ENCODE results near the gene LGALS14. TPM values are rescaled to one million over a fixed set of nuclear protein-coding genes. Genes with fewer than 3 reads are reported as not detected.
"Not testable (repeated sequence)": the region's sequence is repeated elsewhere in the genome, so short reads cannot be mapped to it uniquely, and the experiment has no call there.

The LGALS14 gene, protein sequence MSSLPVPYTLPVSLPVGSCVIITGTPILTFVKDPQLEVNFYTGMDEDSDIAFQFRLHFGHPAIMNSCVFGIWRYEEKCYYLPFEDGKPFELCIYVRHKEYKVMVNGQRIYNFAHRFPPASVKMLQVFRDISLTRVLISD
- not detected for total RNA-seq

DNA sequence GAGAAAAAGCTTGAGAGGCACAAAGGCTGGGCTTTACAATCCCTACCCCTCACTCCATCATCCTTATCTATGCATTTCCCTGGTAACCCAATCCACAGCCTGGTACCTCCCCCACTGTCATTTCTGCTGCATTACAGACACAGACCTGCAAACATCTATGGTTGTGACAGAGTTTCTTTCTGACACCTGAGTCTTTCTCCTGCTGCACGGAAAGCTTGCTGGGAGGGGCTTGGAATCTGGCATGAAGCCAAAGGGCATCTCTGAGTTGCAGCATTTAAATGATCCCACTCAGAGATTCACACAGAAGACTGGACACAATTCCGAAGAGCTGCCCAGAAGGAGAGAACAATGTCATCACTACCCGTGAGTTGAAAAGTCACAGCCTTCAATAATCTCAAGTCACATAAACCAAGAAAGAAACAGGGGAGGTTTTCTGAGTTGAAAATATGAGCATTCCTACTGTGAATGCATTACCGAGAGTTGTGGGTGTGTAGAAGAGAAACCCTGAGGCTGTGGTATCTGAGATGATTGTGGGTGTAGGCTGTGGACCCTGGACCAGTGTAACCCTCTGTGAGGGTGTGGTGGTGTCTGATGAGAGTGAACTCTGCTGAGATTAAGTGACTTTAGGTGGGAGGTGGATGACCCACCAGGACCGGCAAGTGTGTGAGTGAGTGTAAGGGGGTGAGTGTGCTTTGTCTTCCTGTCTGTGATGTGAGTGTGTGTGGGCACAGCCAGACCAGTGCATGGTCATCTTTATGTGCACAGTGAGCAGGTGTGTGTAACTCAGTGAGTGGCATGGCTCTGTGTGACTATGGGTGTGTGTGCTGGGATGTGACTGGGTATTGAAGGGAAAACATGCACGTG, at the start of gene LGALS14:
TSS of gene LGALS14 (plus strand) at position 301 of the 864 bp plus-strand sequence. CDS start at position 349, 48 bp downstream.
- no peak for DNase-seq

DNA sequence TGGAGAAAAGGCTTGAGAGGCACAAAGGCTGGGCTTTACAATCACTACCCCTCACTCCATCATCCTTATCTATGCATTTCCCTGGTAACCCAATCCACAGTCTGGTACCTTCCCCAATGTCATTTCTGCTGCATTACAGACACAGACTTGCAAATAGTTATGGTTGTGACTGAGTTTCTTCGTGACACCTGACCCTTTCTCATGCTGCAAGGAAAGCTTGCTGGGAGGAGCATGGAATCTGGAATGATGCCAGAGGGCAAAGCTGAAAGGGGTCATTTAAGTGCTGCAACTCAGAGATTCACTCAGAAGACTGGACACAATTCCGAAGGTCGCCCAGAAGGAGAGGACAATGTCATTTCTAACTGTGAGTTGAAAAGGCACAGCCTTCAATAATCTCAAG, 48.7 kb upstream of the LGALS14 start, which contains the start of gene LGALS16:
TSS of gene LGALS16 (plus strand) at position 301 of the 400 bp plus-strand sequence. CDS start at position 350, 49 bp downstream.
- no peak for DNase-seq

DNA sequence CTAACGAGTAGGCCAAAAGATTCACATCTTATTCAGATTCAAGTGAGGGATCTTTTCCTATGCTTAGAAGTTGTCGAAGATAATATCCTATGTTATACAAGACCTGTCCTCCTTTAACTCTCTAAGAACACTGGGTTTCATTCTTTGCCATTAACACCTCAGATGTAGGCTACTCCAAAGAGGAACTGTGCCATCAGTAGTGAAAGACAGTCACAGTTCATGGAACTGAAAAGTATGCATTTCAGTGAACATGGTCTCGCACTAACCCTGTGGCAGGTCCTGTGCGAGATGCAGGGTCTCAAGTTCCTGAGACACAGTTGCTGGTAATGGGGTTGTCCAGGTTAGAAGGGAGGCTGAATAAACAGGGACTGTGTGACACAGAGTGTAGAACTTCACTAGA, 44.5 kb upstream of the LGALS14 start:
- no peak for DNase-seq

DNA sequence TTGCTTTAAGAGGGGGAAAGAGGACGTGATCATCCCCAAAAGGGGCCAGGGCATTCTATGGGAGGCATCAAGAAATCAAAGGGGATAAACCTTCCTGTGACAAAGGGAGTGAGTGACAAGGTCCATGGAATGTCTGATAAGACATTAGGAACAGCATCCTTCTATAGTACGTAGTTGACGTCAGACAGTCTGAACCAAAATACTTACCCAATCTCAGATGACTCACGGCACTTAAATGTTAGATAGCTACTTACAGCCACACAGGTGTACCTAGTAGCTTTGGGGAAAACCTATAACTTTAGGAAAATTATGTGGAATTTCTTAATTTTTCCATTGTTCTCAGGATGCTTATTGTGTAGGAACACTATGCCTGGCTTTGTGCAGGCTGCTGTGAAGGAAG, 43.6 kb upstream of the LGALS14 start:
- no peak for DNase-seq

DNA sequence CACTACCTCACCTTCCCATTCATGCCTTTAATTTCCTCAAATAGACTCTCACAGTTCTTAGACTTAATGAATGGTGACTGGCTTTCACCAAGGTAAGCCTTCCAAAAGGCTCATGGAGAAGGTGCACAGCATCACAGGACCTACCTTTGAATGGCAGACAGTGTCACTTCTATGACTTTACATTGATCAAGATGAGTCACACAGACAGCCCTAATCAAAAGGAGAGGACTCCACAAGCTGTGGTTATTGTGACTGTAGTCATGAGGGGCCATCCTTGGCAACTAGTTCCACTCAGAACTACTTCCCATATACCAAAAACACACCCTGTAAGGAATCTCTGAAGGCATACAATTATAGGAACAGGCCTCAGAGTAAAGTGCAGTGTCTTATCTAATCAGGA, 42.7 kb upstream of the LGALS14 start:
- DNase-seq, result no peak

DNA sequence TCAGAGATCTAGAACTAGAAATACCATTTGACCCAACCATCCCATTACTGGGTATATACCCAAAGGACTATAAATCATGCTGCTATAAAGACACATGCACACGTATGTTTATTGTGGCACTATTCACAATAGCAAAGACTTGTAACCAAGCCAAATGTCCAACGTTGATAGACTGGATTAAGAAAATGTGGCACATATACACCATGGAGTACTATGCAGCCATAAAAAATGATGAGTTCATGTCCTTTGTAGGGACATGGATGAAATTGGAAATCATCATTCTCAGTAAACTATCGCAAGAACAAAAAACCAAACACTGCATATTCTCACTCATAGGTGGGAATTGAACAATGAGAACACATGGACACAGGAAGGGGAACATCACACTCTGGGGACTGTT, 34.4 kb upstream of the LGALS14 start:
- not testable (repeated sequence) for DNase-seq

DNA sequence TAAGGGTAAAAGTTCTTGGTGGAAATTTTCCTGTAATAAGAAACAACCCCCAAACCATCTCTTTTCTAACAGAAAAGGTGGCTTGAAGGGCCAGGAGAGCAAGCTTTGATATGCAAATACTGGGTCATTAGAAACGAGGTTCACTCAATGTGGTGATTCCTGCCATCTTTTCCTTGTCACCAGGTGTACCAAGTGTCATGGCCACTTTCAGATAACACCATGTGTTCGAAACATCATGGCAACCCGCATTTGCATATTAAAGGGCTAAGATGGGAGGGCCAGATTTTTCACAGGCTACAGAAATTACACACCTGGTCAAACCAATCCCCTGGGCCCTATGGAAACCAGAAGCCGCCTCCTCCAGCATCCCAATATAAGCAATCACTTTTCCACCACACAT, 33.3 kb upstream of the LGALS14 start:
- DNase-seq, result no peak

DNA sequence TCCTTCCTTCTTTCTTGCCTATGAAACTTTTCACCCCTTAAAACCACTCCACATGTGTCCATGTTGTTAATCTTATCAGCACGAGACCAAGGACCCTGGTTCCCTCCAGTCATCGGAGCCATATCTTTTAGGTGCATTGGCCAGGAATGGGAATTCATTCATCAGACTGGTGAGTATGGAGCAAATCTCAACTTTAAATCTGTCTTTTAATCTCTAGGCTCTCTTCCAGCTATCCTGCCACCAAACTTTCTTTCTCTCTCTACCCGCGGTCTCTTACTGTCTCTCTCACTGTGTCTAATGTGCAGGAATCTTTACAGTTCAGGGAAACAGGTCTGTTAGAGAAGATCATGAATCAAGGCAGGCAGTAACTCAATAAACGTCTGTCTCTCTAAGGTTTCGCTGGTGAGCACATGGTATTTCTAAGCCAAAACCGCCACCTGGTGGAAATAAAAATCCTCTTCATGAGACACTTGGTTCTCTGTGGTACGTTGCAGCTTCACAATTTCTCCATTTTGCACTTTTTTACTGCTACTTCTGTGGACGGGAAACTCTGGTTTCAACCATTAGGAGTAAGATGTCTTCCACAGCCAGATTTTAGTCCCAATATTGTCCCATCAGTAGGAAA, 32.4 kb upstream of the LGALS14 start:
- no peak for DNase-seq

DNA sequence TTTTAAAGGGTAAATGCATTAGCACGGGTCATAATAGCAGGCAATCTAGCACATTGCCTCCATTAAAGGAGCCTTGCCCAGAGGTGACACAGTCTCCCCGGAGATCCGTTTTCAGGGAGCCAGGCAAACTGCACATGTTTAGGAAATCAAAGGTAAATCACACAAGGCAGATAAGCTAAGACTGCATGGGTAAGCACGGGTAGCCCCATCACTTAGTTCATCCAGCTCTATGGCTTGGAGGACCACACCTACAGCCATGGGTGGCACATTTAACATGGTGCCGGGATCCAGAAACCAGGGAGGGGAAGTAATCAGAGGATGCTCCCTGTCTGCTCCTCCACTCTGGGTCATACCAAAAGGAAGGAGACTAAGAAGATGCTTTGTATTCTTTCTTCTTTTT, 31.8 kb upstream of the LGALS14 start:
- DNase-seq, result no peak

DNA sequence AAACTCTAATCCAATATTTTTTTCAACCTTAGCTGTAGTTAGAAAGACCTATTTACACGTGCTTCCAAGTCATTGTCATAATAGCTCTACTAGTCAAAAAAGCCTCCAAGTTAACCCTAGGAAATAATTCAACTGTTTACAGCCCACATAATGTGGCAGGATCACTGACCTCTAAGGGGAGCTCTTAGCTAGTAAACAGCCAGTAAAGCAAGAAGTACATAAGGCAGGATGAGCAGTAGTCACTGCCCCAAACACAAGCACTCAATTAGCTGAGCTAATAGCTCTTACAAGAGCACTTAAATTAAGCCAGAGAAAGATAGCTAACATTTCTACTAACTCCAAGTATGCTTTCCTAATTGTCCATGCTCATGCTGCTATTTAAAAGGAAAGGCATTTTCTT, 30.4 kb upstream of the LGALS14 start:
- not testable (repeated sequence) for DNase-seq

DNA sequence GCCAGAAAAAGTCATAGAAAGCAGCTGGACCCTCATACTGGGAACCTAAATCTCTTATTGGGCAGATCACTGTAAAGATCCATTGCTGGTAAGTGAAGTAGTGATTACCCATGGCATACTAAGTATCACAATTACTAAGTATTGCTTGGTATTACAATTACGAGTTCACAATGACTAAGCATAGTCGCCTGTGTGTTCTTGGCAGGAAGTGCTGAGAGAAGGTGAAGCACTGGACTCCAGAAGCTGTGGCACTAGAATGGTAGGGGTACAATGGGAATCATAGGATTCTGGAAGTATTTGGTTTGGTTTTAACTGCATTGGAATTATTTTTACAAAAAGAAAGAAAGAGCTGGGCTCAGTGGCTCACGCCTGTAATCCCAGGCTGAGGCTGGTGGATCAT, 28.3 kb upstream of the LGALS14 start:
- DNase-seq, result no peak

DNA sequence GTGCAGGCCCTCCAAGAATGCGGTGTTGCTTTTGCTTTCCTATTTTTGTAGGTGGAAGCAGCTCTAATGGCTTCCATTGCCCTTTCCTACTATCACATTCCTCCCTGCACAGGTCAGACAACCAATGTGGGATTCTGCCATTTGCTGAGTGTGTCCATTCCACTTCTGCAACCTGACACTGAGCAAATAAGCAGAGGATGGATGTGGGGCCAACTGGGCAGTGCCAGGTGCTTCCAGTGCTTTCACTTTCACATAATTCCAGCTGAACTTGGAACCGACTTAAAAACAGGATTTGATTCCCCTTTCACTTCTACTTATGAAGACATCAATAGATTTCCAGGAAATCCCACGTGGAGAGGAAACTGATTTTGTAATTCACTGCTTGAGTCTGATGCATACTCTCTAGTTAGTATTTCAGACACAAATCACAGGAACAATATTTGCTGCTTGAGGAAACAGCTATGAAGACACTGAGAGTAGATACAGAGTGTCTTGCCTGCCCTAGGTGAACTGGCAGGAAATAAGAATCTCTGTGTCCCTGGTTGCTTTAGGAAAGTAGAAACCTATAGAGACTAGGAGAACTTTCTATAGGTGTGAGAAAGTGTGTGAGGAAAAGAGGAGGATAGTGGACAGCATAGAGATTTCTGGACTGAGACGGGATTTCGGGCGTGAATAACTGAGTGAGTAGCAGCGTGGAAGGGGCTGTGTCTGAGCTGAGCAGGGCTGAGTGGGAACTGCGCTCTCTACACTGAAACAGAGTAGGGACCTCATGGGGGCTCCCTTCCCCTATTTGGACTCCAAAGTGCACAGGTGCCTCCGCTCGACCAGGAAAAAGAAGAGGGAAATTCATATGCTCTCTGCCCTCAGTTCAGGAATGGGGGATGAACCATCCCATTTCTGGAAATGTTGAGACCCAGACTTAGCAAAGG, 26.1 kb upstream of the LGALS14 start:
- DNase-seq, result no peak

DNA sequence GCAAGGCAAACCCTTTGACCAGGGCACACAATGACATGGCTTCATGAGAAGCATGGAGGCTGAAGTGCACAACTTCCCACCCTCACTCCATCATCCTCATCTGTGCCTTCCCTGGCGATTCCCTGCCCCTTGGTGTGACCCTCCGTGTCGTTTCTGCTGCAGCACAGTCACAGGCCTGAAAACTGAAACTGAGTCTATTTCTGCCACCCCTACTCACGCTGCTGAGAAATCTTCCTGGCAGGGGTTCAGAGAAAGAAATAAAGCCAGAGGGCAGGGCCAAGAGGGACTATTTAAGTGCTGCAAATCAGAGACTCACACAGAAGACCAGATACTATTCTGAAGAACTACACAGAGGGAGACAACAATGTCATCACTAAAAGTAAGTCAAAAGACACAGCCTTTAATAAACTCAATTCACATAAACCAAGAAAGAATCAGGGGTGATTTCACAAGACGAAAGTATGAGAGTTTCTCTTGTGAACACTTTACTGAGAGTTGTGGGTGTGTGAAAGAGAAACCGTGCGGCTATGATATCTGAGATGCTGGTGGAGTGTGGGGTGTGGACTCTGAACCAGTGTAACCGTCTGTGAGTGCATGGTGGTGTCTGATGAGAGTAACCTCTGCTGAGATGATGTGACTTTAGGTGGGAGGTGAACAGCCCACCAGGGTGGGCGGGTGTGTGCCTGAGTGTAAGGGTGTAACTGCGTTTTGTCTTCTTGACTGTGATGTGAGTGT, 25.1 kb upstream of the LGALS14 start:
- no peak for DNase-seq

DNA sequence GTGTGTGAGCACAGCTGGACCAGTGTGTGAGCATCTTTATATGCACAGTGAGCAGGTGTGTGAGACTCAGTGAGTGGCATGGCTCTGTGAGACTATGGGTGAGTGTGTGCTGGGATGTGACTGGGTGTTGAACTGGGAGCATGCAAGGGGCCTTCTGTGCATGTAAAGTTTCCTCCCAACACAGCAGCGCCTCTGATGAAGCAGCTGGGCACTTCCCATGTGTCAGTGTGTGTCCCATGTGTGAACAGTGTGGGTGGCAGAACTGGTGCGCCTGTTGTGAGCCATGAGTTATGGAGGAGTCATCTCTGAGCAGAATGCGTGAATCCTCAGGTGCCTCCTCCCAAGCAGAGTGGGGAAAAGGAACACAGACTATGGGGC, 24.5 kb upstream of the LGALS14 start:
- DNase-seq, result no peak

DNA sequence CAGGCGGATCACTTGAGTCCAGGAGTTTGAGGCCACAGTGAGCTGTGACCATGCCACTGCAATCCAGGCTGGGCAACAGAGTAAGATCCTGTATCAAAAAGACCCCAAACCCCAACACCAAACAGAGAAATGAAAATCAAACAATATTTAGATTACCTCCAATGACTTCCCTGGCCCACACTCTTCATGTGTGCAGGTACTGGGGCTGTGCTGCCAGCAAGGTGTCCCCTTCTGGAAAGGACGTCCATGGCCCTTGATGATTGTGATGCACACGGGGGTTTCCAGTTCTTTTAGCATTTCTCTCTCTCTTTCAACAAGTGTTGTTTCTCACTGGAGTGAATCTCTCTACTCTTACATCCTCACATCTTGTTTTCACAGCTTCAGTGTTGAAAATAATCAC, 23.7 kb upstream of the LGALS14 start:
- no peak for DNase-seq

DNA sequence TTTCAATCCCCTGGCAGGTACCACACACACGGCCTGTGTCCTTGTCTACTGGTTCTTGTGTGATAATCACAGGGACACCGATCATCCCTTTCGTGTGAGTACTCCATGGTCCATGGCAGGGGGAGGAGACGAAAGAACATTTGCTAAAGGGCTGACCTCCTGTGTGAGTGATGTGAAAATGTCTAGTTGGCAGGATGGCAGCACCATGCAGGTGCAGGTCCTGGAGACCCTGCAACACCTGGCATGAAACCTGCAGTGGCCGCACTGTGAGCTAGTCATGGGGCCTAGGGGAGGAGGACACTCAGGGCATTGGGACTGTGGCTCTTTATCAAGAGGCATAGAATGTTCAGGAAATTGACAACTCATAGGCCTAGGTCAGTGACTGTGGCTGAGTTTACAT, 22.9 kb upstream of the LGALS14 start:
- no peak for DNase-seq

DNA sequence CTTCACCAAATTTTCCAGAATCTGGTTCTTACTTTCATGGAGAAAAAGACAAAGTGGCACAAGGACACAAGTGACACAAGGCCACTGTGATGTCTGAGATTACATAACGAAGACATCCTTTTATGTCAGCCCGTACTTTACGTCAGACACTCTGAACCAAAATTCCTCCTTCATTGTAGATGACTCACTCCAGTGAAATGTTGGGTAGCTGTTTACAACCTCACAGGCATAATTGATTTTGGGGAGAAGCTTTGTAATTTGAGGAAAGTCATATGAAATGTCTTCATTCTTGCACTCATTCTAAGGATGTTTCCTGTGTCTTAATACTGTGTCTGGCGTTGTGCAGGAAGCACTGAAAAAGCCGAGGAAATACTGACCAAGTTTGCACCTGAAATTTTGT, 20.0 kb upstream of the LGALS14 start:
- no peak for DNase-seq

DNA sequence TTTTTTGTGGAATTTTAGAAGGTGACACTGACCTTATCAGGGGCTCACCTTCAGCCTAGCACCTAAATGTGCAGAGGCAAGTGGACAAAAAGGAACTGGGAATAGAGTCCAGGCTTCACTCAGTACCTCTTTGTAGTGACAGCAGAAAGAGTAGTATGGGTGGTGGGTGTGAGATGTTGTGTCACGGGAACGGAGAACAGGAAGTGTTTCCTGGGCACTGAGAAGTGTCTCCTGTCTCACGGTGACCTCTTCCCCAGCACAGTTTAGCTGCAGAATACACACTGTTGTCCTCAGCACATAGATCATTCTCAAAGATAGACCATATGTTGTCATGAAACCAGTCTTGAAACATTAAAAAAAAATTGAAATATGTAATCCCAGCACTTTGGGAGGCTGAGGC, 17.5 kb upstream of the LGALS14 start:
- DNase-seq, result no peak

DNA sequence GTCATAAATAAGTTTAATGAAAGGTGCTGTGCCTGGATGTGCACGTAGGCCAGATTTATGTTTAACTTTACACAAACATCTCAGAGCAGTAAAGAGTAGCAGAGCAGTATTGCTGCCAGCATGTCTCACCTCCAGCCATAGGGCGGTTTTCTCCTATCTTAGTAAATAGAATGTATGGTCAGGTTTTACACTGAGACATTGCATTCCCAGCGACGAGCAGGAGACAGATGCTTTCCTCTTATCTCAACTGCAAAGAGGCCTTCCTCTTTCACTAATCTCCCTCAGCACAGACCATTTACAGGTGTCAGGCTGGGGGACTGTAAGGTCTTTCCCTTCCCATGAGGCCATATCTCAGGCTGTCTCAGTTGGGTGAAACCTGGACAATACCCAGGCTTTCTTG, 15.6 kb upstream of the LGALS14 start:
- not testable (repeated sequence) for DNase-seq

DNA sequence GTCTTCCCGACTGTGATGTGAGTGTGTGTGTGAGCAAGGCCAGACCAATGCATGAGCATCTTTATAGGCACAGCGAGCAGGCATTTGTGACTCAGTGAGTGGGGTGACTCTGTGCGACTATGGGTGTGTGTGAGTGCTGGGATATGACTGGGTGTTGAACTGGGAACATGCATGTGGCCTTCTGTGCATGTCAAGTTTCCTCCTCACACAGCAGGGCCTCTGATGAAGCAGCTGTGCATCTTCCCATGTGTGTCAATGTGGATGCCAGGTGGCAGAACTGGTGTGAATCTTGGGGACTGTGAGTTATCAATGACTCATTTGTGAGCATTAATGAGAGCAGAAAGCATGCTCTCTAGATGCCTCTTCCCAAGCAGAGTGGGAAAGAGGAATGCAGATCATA, 12.1 kb upstream of the LGALS14 start:
- no peak for DNase-seq

DNA sequence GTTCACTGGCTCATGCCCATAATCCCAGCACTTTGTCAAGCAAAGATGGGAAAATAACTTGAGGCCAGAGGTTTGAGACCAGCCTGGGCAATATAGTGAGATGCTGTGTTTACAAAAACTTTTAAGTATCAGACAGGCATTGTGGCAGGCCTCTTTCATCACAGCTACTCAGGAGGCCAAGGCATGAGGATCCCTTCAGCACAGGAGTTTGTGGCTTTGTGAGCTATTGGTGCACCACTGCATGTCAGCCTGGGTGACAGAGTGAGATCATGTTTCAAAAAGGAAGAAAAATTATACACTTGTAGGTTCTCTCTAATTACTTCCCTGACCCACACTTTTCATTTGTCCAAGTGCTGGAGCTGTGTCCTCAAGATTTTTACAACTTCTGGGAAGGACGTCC, 11.5 kb upstream of the LGALS14 start:
- no peak for DNase-seq

DNA sequence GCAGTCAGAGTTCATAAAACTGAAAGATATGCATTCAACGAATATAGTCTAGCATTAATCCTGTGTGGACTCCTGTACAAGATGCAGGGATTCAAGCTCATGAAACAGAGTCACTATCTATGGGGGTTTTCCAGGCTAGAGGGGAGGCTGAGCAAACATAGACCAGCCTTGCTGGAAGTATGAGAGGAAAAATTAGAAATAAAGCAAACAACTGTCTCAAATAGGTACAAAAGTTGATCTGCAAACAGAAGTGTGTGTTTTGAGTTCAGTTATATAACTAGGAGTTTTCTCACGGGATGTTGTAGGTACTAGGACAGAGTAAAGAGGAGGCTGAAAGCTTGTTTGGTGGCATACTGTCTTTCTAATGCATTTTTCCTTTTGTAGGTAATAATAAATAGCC, 8.5 kb upstream of the LGALS14 start:
- no peak for DNase-seq
